ENCODE results near the gene SLC9A7. TPM values are rescaled to one million over a fixed set of nuclear protein-coding genes. Genes with fewer than 3 reads are reported as not detected.

Gene SLC9A7
- total and polyA plus RNA-seq, 2 experiments from 2014 or later = 2.5 to 15.4 TPM

DNA sequence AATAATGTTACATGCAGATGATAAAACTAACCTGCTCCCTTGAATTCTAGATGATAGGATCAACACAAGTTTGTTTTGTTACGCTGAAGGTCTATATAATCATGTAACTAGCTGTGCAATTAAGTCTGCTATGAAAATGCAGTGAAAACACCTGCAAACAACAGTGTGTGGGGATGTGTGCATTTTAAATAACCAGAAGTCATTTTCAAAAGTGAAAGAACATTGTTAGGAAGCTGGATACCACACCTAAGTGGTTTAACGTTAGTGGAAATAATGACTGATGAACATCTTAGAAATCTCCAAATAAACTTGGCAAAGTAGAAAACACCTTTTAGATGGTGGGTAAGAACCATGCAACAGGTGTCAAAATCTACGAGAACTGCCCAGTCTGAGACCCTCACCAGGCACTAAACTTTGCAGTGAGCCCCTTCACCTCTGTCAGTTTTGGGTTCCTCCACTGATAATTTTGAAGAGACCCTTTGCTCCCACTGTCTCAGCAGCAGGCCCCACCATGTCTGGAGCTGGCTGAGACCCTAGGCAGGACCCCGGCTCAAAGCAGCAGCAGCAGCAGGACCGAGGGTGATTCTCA is 148.8 kb downstream of the SLC9A7 start:
- DNase-seq (ENCODE audit: low spot score) (no peak), ATAC-seq (no peak)
- H3K36me3 ChIP-seq (ENCODE audit: insufficient read depth) = no peaks in the 10 kb centered on the region
- H3K27me3 ChIP-seq (ENCODE audit: insufficient read depth) = no peaks in the 10 kb centered on the region
- H3K4me1 ChIP-seq (ENCODE audit: insufficient read depth) = no peaks in the 10 kb centered on the region
- H3F3A ChIP-seq (replicated peaks; ENCODE audit: low read depth) = no peaks in the 10 kb centered on the region
- no peaks in the 10 kb centered on the region for H3K9me2 ChIP-seq (ENCODE audit: insufficient read depth)
- H2AFZ ChIP-seq = no peak overlapping the region
- peaks cover 7% of the 10 kb centered on the region; the same call in 2 of the 3 replicates for H3K36me3 Mint-ChIP-seq (ENCODE audit: low read depth)
- H3K4me1 Mint-ChIP-seq = peaks cover 3% of the 10 kb centered on the region; the same call in 2 of the 3 replicates
- TF ChIP-seq ZNF331 (CRISPR knock-in tag; IDR thresholded peaks at IDR 0.05; ENCODE audit: low read depth) (no peak), CREB1 (CRISPR knock-in tag; IDR thresholded peaks at IDR 0.05; ENCODE audit: low read depth) (no peak), REST (IDR thresholded peaks at IDR 0.05; ENCODE audit: unreplicated experiment) (no peak), JUNB (IDR thresholded peaks at IDR 0.05; ENCODE audit: unreplicated experiment) (no peak), CTCF (conservative IDR thresholded peaks at IDR 0.05; ENCODE audit: low read depth in 2 of 2) (no peak), POLR2AphosphoS5 (IDR thresholded peaks at IDR 0.05; ENCODE audit: low read depth) (no peak), EZH2phosphoT487 (IDR thresholded peaks at IDR 0.05; ENCODE audit: unreplicated experiment) (no peak), EZH2 (IDR thresholded peaks at IDR 0.05; ENCODE audit: low read depth, unreplicated experiment) (no peak), ETS1 (IDR thresholded peaks at IDR 0.05) (no peak), STAT1 (IDR thresholded peaks at IDR 0.05; ENCODE audit: unreplicated experiment) (no peak), NANOG (IDR thresholded peaks at IDR 0.05; ENCODE audit: borderline replicate concordance) (no peak), ZNF114 (CRISPR knock-in tag; IDR thresholded peaks at IDR 0.05) (no peak)
- TF ChIP-seq, protein P1, sequence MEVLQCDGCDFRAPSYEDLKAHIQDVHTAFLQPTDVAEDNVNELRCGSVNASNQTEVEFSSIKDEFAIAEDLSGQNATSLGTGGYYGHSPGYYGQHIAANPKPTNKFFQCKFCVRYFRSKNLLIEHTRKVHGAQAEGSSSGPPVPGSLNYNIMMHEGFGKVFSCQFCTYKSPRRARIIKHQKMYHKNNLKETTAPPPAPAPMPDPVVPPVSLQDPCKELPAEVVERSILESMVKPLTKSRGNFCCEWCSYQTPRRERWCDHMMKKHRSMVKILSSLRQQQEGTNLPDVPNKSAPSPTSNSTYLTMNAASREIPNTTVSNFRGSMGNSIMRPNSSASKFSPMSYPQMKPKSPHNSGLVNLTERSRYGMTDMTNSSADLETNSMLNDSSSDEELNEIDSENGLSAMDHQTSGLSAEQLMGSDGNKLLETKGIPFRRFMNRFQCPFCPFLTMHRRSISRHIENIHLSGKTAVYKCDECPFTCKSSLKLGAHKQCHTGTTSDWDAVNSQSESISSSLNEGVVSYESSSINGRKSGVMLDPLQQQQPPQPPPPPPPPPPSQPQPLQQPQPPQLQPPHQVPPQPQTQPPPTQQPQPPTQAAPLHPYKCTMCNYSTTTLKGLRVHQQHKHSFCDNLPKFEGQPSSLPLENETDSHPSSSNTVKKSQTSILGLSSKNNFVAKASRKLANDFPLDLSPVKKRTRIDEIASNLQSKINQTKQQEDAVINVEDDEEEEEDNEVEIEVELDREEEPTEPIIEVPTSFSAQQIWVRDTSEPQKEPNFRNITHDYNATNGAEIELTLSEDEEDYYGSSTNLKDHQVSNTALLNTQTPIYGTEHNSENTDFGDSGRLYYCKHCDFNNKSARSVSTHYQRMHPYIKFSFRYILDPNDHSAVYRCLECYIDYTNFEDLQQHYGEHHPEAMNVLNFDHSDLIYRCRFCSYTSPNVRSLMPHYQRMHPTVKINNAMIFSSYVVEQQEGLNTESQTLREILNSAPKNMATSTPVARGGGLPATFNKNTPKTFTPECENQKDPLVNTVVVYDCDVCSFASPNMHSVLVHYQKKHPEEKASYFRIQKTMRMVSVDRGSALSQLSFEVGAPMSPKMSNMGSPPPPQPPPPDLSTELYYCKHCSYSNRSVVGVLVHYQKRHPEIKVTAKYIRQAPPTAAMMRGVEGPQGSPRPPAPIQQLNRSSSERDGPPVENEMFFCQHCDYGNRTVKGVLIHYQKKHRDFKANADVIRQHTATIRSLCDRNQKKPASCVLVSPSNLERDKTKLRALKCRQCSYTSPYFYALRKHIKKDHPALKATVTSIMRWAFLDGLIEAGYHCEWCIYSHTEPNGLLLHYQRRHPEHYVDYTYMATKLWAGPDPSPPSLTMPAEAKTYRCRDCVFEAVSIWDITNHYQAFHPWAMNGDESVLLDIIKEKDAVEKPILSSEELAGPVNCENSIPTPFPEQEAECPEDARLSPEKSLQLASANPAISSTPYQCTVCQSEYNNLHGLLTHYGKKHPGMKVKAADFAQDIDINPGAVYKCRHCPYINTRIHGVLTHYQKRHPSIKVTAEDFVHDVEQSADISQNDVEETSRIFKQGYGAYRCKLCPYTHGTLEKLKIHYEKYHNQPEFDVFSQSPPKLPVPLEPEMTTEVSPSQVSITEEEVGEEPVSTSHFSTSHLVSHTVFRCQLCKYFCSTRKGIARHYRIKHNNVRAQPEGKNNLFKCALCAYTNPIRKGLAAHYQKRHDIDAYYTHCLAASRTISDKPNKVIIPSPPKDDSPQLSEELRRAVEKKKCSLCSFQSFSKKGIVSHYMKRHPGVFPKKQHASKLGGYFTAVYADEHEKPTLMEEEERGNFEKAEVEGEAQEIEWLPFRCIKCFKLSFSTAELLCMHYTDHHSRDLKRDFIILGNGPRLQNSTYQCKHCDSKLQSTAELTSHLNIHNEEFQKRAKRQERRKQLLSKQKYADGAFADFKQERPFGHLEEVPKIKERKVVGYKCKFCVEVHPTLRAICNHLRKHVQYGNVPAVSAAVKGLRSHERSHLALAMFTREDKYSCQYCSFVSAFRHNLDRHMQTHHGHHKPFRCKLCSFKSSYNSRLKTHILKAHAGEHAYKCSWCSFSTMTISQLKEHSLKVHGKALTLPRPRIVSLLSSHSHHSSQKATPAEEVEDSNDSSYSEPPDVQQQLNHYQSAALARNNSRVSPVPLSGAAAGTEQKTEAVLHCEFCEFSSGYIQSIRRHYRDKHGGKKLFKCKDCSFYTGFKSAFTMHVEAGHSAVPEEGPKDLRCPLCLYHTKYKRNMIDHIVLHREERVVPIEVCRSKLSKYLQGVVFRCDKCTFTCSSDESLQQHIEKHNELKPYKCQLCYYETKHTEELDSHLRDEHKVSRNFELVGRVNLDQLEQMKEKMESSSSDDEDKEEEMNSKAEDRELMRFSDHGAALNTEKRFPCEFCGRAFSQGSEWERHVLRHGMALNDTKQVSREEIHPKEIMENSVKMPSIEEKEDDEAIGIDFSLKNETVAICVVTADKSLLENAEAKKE (CRISPR knock-in tag; IDR thresholded peaks at IDR 0.05) = no peak
- no peak overlapping the region for H3K4me2 ChIP-seq
- H3K4me3 ChIP-seq = no peak overlapping the region
- H3K79me2 ChIP-seq (replicated peaks; ENCODE audit: insufficient read depth) = no peaks in the 10 kb centered on the region
- H3K27ac Mint-ChIP-seq = no peak overlapping the region
- H3K27me3 Mint-ChIP-seq (ENCODE audit: insufficient read depth, low read depth, poor library complexity) = no peaks in the 10 kb centered on the region
- no peaks in the 10 kb centered on the region for H4K20me1 ChIP-seq (replicated peaks; ENCODE audit: insufficient read depth)
- no peaks in the 10 kb centered on the region for H3K9me3 Mint-ChIP-seq
- H3K4me3 Mint-ChIP-seq = no peak overlapping the region
- H3K27ac ChIP-seq (ENCODE audit: low read depth) = no peak overlapping the region

All from GM23338 (cell line).